ENCODE results near the gene ARL5B.

The ARL5B gene

DNA sequence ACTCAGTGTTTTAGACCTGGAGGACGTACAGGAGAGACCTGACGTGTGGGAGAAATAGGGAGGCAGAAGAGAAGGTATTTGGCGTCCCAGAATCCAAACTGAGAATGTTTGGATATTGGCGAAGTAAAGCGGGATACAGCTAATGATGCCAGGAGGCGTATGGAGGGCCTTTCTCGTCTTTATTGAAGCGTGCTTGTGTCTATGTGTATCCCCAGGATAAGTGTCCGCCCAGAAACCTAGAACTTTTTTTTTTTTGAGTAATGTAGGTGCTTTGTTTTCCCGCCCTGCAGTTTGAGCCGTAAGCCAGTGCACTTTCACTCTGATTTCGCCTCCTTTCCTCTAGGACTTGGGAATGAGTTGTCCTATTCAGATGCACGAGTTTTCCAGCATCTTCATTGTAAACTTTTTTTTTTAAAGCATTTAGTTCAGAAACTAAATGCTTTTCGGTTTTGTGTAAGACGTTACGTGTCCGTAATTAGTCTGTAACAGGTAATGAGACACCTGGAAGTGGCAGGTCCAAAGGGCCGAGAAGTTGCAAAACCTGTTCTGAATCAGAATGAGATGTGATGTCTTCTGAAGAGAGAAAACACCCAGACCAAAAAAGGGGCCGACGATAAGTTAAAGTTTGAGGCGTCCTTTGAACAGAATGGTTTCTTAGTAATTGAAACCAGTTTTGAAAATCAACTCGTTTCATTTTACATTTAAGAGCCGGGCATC is 746 bp downstream of the ARL5B start:
- DNase-seq = peak; percentile 24

- DNase-seq = no peak
These were observed 1.7 kb downstream of the ARL5B start for GRCh38 chr10:18660816-18661431.

- DNase-seq = no peak
These were observed 5.7 kb downstream of the ARL5B start for GRCh38 chr10:18664841-18665478.

DNA sequence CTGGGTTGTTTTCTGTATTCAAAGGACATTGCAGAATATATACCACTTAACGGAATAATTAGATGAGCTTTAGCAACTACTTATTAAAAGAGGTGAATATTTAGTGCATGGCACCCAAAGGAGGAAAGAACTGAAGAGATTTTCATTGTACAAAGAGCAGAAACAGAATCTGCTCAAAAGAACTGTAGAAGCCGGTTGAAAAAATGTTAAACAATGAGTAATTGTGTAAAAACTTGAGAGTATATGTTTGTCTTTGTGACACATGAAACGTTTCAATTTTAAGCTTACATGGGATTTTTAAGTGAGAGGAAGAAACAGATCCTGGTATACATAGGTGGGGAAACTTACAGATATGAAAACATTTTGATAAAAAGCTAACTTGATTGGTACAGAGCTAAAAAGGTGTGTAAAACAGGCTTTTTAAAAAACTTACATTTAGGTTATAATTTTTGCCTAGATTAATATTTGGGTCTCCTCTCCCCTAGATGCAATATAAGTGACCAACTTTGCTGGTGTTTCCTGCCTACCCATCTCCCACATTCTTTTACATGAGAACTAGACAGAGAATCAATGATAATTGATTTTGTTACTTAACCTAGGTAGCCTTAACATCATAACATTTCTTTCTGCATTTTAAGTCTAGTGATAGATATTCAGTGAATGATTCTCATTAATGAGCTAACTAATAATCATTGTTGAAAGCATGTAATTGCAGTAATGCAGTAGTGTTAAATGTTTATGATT is 6.8 kb downstream of the ARL5B start:
- no peak for DNase-seq

- DNase-seq = no peak
These were observed 7.6 kb downstream of the ARL5B start for GRCh38 chr10:18666810-18667209.

GRCh38 chr10:18668026-18668425 is 8.8 kb downstream of the ARL5B start:
- no peak for DNase-seq

- DNase-seq = no peak
These were observed 16.0 kb downstream of the ARL5B start for GRCh38 chr10:18675086-18675801.

DNA sequence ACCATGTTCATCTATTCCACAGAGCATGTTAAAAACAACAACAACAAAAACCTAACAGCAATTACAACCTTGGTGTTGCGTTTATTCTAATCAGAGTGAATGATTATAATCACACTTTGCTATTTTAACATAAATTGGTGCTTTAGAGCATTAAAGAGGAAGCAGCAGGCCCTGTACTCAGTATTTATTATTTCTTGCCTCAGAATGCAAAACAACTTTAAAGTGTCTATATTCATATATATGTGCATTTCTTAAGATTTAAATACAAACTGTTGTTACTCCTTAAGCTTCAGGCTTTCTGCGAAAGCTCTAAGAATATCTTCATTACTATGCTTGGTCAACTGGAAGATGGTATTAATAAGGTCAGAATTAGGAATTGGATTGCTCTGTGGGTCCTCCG is 21.5 kb downstream of the ARL5B start:
- DNase-seq = no peak

- DNase-seq = no peak
These were observed 22.1 kb downstream of the ARL5B start for GRCh38 chr10:18681366-18681765.

GRCh38 chr10:18681971-18682411 is 22.8 kb downstream of the ARL5B start:
- DNase-seq = no peak

DNA sequence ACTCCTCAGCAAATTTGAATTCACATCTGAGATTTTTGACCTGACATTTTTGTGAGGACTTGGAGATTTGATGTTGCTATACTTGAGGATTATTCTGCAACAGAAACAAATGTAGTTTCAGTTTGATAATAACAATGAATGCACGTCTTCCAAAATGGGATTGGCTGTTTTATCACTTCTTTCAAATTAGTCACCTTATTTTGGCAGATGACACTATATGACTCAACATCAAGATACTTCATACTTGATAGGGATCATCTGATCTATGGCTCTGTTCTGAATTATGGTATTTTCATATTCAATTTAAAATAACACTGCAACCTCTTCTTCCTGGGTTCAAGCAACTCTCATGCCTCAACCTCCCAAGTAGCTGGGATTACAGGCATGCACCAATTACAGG is 24.2 kb downstream of the ARL5B start:
- no peak for DNase-seq

- no peak for DNase-seq
These were observed 25.2 kb downstream of the ARL5B start for GRCh38 chr10:18684416-18684815.

DNA sequence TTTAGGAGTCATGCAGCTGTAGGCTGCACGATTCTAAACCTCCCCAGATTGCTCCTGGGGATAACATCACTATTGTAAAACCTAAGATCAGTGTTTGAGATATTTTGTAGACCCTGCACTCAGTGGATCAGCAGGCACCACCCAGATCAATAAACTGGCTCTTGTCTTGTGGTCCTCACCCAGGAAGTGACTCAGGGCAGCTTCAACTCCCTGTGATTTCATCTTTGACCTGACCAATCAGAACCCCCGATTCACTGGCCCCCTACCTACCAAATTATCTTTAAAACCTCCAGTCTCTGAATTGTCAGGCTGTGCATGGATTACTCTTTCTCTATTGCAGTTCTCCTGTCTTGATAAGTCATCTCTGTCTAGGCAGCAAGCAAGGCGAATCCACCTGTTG is 25.7 kb downstream of the ARL5B start:
- no peak for DNase-seq

- no peak for DNase-seq
These were observed 26.3 kb downstream of the ARL5B start for GRCh38 chr10:18685555-18685954.

DNA sequence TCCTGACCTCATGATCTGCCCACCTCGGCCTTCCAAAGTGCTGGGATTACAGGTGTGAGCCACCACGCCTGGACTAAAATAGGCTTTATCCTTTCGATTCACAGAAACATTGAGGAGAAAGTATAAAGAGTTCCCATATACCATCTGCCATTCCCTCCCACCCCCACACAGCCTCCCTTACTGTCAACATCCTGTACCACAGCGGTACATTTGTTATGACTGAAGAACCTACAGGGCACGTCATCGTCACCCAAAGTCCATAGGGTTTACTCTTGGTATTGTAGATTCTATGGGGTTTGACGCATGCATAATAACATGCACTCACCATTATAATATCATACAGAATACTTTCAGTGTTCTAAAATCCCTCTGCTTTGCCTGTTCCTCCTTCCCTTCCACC is 28.0 kb downstream of the ARL5B start:
- DNase-seq = no peak

DNA sequence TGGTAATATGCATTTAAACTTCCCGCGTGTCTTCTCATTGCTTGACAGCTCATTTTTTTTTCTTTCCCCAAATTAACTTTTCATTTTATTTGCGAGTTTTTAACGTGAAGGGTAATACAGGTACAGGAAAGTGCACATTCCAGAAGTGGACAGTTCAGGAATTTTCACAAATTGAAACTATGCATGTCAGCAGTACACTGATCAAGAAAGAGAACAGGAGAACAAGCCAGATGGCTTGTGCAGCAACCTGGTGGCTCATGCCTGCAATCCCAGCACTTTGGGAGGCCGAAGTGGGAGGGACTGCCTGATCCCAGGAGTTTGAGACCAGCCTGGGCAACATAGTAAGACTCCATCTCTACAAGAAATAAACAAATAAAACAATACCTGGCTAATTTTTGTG is 28.5 kb downstream of the ARL5B start:
- DNase-seq = no peak

GRCh38 chr10:18689498-18689897 is 30.3 kb downstream of the ARL5B start:
- DNase-seq = no peak

GRCh38 chr10:18690541-18690940 is 31.3 kb downstream of the ARL5B start:
- no peak for DNase-seq

GRCh38 chr10:18699849-18700840 is 40.9 kb downstream of the ARL5B start:
- no peak for DNase-seq

- DNase-seq = no peak
These were observed 44.3 kb downstream of the ARL5B start for GRCh38 chr10:18703521-18703920.

- no peak for DNase-seq
These were observed 51.0 kb downstream of the ARL5B start for GRCh38 chr10:18710201-18710653.

DNA sequence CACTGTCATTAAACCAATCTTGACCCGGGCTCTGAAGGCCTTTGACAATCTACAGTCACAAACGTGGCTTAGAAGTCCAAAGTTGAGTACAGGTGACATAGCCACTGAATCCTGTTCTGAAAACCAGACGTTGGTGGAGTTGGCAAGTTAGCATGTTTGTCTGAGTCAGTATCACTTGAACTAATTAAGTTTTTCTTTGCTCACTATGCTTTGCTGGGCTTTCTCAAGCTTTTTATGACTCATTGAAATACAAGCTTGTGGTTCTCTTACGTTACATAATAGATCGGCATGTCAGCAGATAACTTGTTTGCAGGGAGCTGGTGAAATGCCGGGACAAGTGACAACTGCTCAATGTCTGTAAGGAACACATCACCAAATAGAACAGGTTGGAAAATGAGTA is 53.8 kb downstream of the ARL5B start:
- no peak for DNase-seq

All from CD4-positive, alpha-beta T cell treated with Interleukin-4 for 4 hours (primary cell).